Stimulated activated naive CD8-positive, alpha-beta T cell treated with anti-CD3 and anti-CD28 coated beads, Interleukin-15, Interleukin-2, amounts not matched to agents 100 ng/mL and 50 ng/mL, for 24 hours (primary cell): ENCODE results near the gene SMIM17.

Experiments used
- H3K27ac Mint-ChIP-seq: one replicate; pipeline ENCODE4 v1.8.0; 2021; ENCODE audit warnings: mild to moderate bottlenecking, mixed read lengths
- H3K27me3 Mint-ChIP-seq: one replicate; pipeline ENCODE4 v1.8.0; 2021; ENCODE audit warnings: mixed read lengths
- H3K36me3 Mint-ChIP-seq: one replicate; pipeline ENCODE4 v1.8.0; 2021; ENCODE audit warnings: low read depth, mixed read lengths
- H3K4me1 Mint-ChIP-seq: one replicate; pipeline ENCODE4 v1.8.0; 2021; ENCODE audit warnings: low read depth, mixed read lengths
- H3K4me3 Mint-ChIP-seq: one replicate; pipeline ENCODE4 v1.8.0; 2021; ENCODE audit warnings: mild to moderate bottlenecking, mixed read lengths
- H3K9me3 Mint-ChIP-seq: one replicate; pipeline ENCODE4 v1.8.0; 2021; ENCODE audit warnings: mixed read lengths

Gene SMIM17

DNA sequence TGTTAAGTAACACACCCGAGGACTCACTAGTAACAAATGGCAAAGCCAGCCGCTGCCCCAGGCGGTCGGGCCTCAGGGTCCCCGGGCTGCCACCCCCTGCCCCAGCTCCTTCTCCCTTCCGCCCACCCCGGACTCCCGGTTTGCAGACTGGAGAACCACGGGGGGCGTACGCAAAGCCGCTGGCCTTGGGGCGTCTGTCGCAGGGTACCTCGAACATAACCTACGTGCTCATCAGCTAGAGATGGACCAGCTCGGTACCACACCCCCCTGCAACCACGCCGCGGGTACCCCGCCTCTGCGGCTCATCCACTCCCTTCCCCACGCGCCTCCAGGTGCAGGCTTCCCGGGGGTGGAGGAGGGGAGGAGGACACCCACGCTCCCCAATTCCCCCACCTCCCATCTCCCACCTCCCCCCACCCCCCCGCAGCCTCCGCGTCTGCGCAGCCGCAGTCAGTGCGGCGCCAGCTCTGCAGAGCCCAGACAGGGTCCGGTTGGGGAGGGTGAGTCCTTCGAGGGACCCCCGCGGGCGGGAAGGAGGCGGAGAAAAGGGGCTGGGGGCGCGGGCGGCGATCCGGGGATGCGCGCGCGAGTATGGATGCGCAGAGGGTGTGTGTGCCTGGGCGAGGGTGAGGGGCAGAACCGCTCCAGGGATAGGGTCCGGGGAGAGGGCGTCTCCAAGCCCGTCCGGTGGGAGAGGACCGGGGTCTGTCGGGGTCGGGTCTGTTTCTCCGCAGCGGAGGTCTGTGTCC lies at the start of gene SMIM17:
TSS of gene SMIM17 (plus strand) at position 449 of the 749 bp plus-strand sequence. CDS start 2,509 bp downstream, outside the sequence.
- no peak within 1 kb of the TSS for H3K4me3 Mint-ChIP-seq
- H3K4me1 Mint-ChIP-seq: no peaks in the 10 kb centered on the region
- peaks cover 35% of the 10 kb centered on the region for H3K36me3 Mint-ChIP-seq
- peaks cover 60% of the 10 kb centered on the region for H3K9me3 Mint-ChIP-seq
- peaks cover 25% of the 10 kb centered on the region for H3K27me3 Mint-ChIP-seq
- no peak within 1 kb of the TSS for H3K27ac Mint-ChIP-seq

- Mint-ChIP-seq H3K4me1 (peaks cover 14% of the 10 kb centered on the region), H3K36me3 (peaks cover 25% of the 10 kb centered on the region), H3K4me3 (peak overlapping the region; percentile 89), H3K27ac (no peak overlapping the region), H3K27me3 (no peaks in the 10 kb centered on the region), H3K9me3 (peaks cover 40% of the 10 kb centered on the region)
These were observed 48.5 kb upstream of the SMIM17 start for GRCh38 chr19:56594446-56594782.

GRCh38 chr19:56594783-56595547 lies 48.0 kb upstream of the SMIM17 start, which contains the start of gene ZNF71:
TSS of gene ZNF71 (plus strand) at chr19:56595302. CDS start at chr19:56601559, 6,257 bp downstream.
- Mint-ChIP-seq H3K36me3 (peaks cover 25% of the 10 kb centered on the region), H3K9me3 (peaks cover 40% of the 10 kb centered on the region), H3K4me3 (peak within 1 kb of the TSS; percentile 89)

DNA sequence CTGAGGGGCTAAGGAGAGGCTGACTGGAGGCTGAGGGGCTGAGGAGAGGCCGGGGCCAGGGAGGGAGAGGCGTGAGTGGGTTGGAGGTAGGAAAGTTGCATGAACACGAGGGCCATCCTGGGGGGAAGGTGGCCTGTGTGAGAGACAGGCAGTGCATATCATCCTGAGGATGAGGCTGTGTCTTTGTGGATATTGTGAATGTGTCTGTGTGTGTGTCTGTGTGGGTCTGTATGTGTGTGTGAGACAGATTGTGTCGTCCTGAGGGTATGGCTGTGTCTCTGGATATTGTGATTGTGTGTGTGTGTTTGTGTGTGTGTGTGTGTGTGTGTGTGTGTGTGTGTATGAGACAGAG lies 47.4 kb upstream of the SMIM17 start:
- peaks cover 14% of the 10 kb centered on the region for H3K4me1 Mint-ChIP-seq
- H3K27me3 Mint-ChIP-seq: no peaks in the 10 kb centered on the region
- H3K9me3 Mint-ChIP-seq: peaks cover 41% of the 10 kb centered on the region
- H3K4me3 Mint-ChIP-seq: peak overlapping the region; percentile 89
- peaks cover 28% of the 10 kb centered on the region for H3K36me3 Mint-ChIP-seq
- H3K27ac Mint-ChIP-seq: peak overlapping the region; percentile 65

More at GRCh38 chr19:56594783-56595547, 48.0 kb upstream of the SMIM17 start, which contains the start of gene ZNF71:
- peak within 1 kb of the TSS; percentile 65 for H3K27ac Mint-ChIP-seq
- peaks cover 14% of the 10 kb centered on the region for H3K4me1 Mint-ChIP-seq
- no peaks in the 10 kb centered on the region for H3K27me3 Mint-ChIP-seq

- Mint-ChIP-seq H3K9me3 (peaks cover 46% of the 10 kb centered on the region), H3K27ac (no peak overlapping the region), H3K4me3 (no peak overlapping the region), H3K27me3 (no peaks in the 10 kb centered on the region), H3K4me1 (peaks cover 14% of the 10 kb centered on the region), H3K36me3 (peaks cover 35% of the 10 kb centered on the region)
These were observed 46.3 kb upstream of the SMIM17 start for GRCh38 chr19:56596676-56597075.

- no peak overlapping the region for H3K4me3 Mint-ChIP-seq
- no peak overlapping the region for H3K27ac Mint-ChIP-seq
- H3K9me3 Mint-ChIP-seq: peaks cover 41% of the 10 kb centered on the region
- peaks cover 46% of the 10 kb centered on the region for H3K36me3 Mint-ChIP-seq
- peaks cover 14% of the 10 kb centered on the region for H3K4me1 Mint-ChIP-seq
- H3K27me3 Mint-ChIP-seq: no peaks in the 10 kb centered on the region
These were observed 45.3 kb upstream of the SMIM17 start for GRCh38 chr19:56597696-56598095.

DNA sequence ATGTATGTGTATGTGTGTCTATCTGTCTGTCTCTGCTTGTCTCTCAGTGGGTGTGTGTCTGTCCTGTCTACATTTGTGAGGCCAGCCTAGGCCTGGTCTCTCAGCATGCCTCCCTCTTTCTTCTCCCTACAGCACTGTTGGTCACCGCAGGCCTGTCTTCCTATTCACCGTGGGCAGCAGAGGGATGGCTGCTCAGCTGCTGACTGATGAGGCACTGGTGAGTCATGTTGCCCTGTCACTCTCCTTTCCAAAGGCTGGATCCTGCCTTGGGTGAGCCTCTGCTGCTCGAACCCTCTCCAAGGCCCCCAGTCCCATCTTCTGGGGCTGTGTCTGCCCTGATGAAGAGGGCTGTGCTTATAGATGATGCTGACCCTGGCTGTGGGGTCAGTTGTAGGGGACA lies 41.6 kb upstream of the SMIM17 start:
- Mint-ChIP-seq H3K36me3 (peaks cover 78% of the 10 kb centered on the region), H3K27ac (no peak overlapping the region), H3K4me3 (no peak overlapping the region), H3K9me3 (peaks cover 36% of the 10 kb centered on the region), H3K27me3 (no peaks in the 10 kb centered on the region), H3K4me1 (peaks cover under 1% of the 10 kb centered on the region)

DNA sequence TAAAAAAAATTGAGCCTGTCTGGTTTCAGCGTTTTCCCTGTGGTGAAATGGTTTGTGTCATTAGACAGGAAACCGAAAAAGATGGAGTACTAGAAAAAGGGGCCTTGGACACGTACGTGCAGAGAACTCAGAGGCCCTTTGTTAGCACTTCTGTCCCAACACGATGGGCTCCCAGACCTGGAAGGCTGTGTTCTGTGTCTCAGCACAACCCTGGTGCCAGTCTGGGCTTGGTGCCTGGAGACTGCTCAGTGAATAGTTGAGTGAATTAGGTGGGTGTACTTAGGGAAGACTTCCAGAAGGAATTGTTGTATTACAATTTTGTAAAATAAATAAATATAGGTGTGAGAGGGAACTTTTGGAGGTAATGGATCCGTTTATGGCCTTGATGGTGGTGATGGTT lies 39.1 kb upstream of the SMIM17 start:
- Mint-ChIP-seq H3K27me3 (no peaks in the 10 kb centered on the region), H3K36me3 (peaks cover 85% of the 10 kb centered on the region), H3K4me1 (no peaks in the 10 kb centered on the region), H3K27ac (no peak overlapping the region), H3K4me3 (no peak overlapping the region), H3K9me3 (peaks cover 32% of the 10 kb centered on the region)

- Mint-ChIP-seq H3K36me3 (peaks cover 89% of the 10 kb centered on the region), H3K4me3 (no peak overlapping the region), H3K9me3 (peaks cover 39% of the 10 kb centered on the region), H3K4me1 (no peaks in the 10 kb centered on the region), H3K27ac (no peak overlapping the region), H3K27me3 (no peaks in the 10 kb centered on the region)
These were observed 34.5 kb upstream of the SMIM17 start for GRCh38 chr19:56608274-56608964.

DNA sequence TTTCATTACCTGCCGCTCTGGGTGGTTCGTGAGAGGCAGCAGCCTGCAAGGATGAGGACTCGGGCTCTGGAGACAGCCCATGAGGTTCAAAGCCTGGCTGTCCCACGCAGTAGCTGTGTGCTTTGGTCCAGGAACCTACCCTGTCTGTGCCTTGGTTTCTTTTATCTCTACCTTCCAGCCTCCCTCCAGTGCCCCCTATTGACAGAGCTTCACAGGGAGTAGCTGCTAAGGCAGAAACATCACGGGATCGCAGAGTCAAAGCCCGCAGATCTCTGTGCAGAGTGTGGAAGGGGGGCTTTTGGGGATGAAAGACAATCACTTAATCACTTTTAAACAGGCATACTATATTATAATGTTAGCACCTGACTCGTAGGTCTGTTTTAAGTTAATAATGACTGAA lies 31.7 kb upstream of the SMIM17 start:
- no peak overlapping the region for H3K4me3 Mint-ChIP-seq
- no peaks in the 10 kb centered on the region for H3K4me1 Mint-ChIP-seq
- H3K36me3 Mint-ChIP-seq: peaks cover 93% of the 10 kb centered on the region
- H3K27me3 Mint-ChIP-seq: no peaks in the 10 kb centered on the region
- H3K27ac Mint-ChIP-seq: no peak overlapping the region
- H3K9me3 Mint-ChIP-seq: peaks cover 56% of the 10 kb centered on the region

DNA sequence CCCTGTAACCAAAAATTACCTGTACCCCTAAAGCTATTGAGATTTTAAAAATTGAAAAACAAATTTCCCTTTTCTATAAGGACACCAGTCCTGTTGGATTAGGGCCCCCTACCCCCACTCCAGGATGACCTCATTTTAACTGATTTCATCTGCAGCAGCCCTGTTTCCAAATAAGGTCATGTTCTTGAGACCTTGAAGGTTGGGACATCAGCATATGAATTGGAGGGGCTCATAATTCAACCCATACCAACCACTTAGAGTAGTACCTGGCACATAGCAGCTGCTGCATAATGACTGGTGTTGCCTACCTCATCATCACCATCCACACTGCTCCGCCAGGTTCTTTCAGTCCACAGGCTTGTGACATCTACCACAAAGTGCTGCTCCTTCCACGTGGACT lies 30.2 kb upstream of the SMIM17 start:
- H3K27ac Mint-ChIP-seq: no peak overlapping the region
- no peak overlapping the region for H3K4me3 Mint-ChIP-seq
- no peaks in the 10 kb centered on the region for H3K4me1 Mint-ChIP-seq
- H3K9me3 Mint-ChIP-seq: peaks cover 69% of the 10 kb centered on the region
- peaks cover 96% of the 10 kb centered on the region for H3K36me3 Mint-ChIP-seq
- no peaks in the 10 kb centered on the region for H3K27me3 Mint-ChIP-seq

DNA sequence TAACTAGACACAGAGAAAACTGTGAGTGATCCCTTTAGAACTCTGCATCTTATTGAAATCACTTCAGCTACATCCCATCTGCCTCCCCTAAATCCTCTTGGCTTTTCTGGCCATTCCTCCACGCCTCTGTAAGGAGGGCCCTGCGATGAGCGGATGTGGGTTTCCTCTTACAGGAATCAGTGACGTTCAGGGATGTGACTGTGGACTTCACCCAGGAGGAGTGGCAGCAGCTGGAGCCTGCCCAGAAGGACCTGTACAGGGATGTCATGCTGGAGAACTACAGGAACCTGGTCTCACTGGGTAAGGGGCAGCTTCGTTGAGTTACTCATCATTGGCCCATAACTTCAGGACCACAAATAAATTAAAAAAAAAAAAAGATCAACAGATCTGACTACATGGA lies 29.3 kb upstream of the SMIM17 start:
- H3K27me3 Mint-ChIP-seq: no peaks in the 10 kb centered on the region
- H3K27ac Mint-ChIP-seq: no peak overlapping the region
- no peaks in the 10 kb centered on the region for H3K4me1 Mint-ChIP-seq
- peaks cover 95% of the 10 kb centered on the region for H3K36me3 Mint-ChIP-seq
- H3K4me3 Mint-ChIP-seq: no peak overlapping the region
- peaks cover 71% of the 10 kb centered on the region for H3K9me3 Mint-ChIP-seq

DNA sequence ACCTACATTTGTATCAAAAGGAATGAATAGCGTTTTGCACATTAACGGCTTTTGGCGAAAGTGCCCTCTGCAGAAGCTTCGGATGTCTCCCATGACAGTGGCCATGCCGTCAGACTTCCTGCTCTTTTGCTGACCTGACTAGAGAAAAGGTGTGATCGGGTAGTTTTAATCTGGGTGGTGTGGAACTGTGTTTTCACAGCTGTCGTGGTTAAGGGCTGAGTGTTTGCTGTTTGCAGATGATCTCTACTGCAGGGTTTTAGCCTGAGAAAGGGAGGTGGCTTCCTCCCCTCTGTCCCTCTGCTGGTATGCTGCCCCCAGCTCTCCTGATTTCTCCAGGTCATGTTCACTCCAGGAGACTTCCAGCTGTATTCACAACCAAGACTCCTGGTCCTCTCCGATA lies 25.4 kb upstream of the SMIM17 start:
- Mint-ChIP-seq H3K27ac (no peak overlapping the region), H3K27me3 (no peaks in the 10 kb centered on the region), H3K4me1 (no peaks in the 10 kb centered on the region), H3K36me3 (peaks cover 91% of the 10 kb centered on the region), H3K9me3 (peaks cover 61% of the 10 kb centered on the region), H3K4me3 (no peak overlapping the region)

GRCh38 chr19:56619121-56619520 lies 23.8 kb upstream of the SMIM17 start:
- H3K36me3 Mint-ChIP-seq: peaks cover 89% of the 10 kb centered on the region
- no peaks in the 10 kb centered on the region for H3K4me1 Mint-ChIP-seq
- H3K27me3 Mint-ChIP-seq: no peaks in the 10 kb centered on the region
- peaks cover 47% of the 10 kb centered on the region for H3K9me3 Mint-ChIP-seq
- no peak overlapping the region for H3K4me3 Mint-ChIP-seq
- no peak overlapping the region for H3K27ac Mint-ChIP-seq

- Mint-ChIP-seq H3K4me3 (no peak overlapping the region), H3K4me1 (no peaks in the 10 kb centered on the region), H3K27me3 (no peaks in the 10 kb centered on the region), H3K27ac (no peak overlapping the region), H3K36me3 (peaks cover 74% of the 10 kb centered on the region), H3K9me3 (peaks cover 33% of the 10 kb centered on the region)
These were observed 20.6 kb upstream of the SMIM17 start for GRCh38 chr19:56622374-56622773.
